Sigmoid colon (tissue), 7 donors: ENCODE data around the gene ACTR8. TPM values are rescaled to one million over a fixed set of nuclear protein-coding genes. Genes with fewer than 3 reads are reported as not detected.

ENCODE experiments used
- DNase-seq: peaks from one replicate; pipeline ENCODE4 v3.0.0-alpha.2; 2019
- H3K27ac ChIP-seq, 4 donors: fragments of 200-600 bp; sonication (generic); one replicate each; pipeline ENCODE4 v1.5.1; 2016 to 2019; ENCODE audit warnings: mild to moderate bottlenecking in 1 of 4
- H3K27me3 ChIP-seq, 3 donors: fragments of 200-600 bp; sonication (generic); one replicate each; pipeline ENCODE4 v1.5.1; 2019; ENCODE audit warnings: mild to moderate bottlenecking in 1 of 3
- H3K36me3 ChIP-seq, 4 donors: fragments of 200-600 bp; sonication (generic); one replicate each; pipeline ENCODE4 v1.5.1; 2016 to 2019
- H3K4me1 ChIP-seq, 4 donors: fragments of 200-600 bp; sonication (generic); one replicate each; pipeline ENCODE4 v1.5.1; 2017 to 2019
- H3K4me3 ChIP-seq, 4 donors: fragments of 200-600 bp; sonication (generic); one replicate each; pipeline ENCODE4 v1.5.1; 2017 to 2019; ENCODE audit warnings: mild to moderate bottlenecking in 2 of 4, moderate library complexity in 1 of 4
- H3K9me3 ChIP-seq, 4 donors: fragments of 200-600 bp in 3 of 4; sonication (generic) in 3 of 4; one replicate each; pipeline versions ENCODE4 v1.5.1 to v1.6.1; 2013 to 2019
- CTCF ChIP-seq, 4 experiments: fragments of 450-650 bp in 3 of 4; fragments of 200-600 bp in 1 of 4; IDR thresholded peaks; one replicate each; pipeline ENCODE4 v1.5.1; 2016 to 2019; ENCODE audit warnings: antibody characterized with exemption in 4 of 4, mild to moderate bottlenecking in 3 of 4, moderate library complexity in 2 of 4
- EP300 ChIP-seq, 4 donors: sonication (generic); formaldehyde crosslinking; IDR thresholded peaks; one replicate each; pipeline ENCODE4 v1.6.1; 2017; ENCODE audit warnings: antibody characterized with exemption in 4 of 4
- POLR2A ChIP-seq, 2 donors: fragments of 450-650 bp; IDR thresholded peaks; one replicate each; pipeline ENCODE4 v1.6.1; 2016; ENCODE audit warnings: antibody characterized with exemption in 2 of 2, mild to moderate bottlenecking in 2 of 2, moderate library complexity in 2 of 2
- POLR2AphosphoS5 ChIP-seq, 4 donors: sonication (generic); formaldehyde crosslinking; IDR thresholded peaks; one replicate each; pipeline ENCODE4 v1.6.1; 2017; ENCODE audit warnings: antibody characterized with exemption in 4 of 4
- WGBS, 2 donors: extraction: QIAGEN DNeasy Blood & Tissue Kit; methylation state at CpG; one replicate each; pipeline ENCODE4 v1.1.7; 2013; 5-methylcytosine and 5-hydroxymethylcytosine counted together
- intact Hi-C: fragments of 100-400 bp; cut with DNase I; formaldehyde crosslinking; loops from one replicate; pipeline ENCODE4 v1.15.1; 2023
- polyA plus RNA-seq, 3 donors: library from polyadenylated mRNA; stranded (reverse); fragments of 200-250 nt; gene quantifications; one replicate each; pipeline ENCODE4 v1.2.3, GENCODE V29; 2013
- total RNA-seq, 4 donors: library from RNA; depleted of rRNA; stranded (reverse); fragments of >200 nt; gene quantifications; one replicate each; pipeline ENCODE4 v1.1.0, GENCODE V29; 2016
- donor health status: healthy with polysubstance abuse.
- donor health status: Bipolar disorder and iron deficiency.
- donor health status: healthy.

Gene ACTR8
- total and polyA plus RNA-seq, 7 donors, result 9.0 to 30.7 (median 18.5) TPM

GRCh38 chr3:53823026-53823955, 58.7 kb downstream of the ACTR8 start:
- no peaks in the 10 kb centered on the region for H3K27me3 ChIP-seq
- DNase-seq, result peak; percentile 47
- TF ChIP-seq POLR2A (IDR thresholded peaks at IDR 0.05) (no peak), EP300 (IDR thresholded peaks at IDR 0.05) (no peak), POLR2AphosphoS5 (IDR thresholded peaks at IDR 0.05) (no peak), CTCF (IDR thresholded peaks at IDR 0.05) (no peak)
- no peaks in the 10 kb centered on the region for H3K4me1 ChIP-seq
- H3K27ac ChIP-seq, result no peak overlapping the region
- H3K4me3 ChIP-seq, result no peak overlapping the region
- H3K9me3 ChIP-seq, result no peaks in the 10 kb centered on the region
- intact Hi-C loops, result no loop called here
- no peaks in the 10 kb centered on the region for H3K36me3 ChIP-seq
- 96% methylated on average over 67 of the region's 67 CpGs for WGBS, 2 donors

GRCh38 chr3:53822331-53822741, 59.6 kb downstream of the ACTR8 start:
- H3K27me3 ChIP-seq, result no peaks in the 10 kb centered on the region
- no peak for TF ChIP-seq EP300 (IDR thresholded peaks at IDR 0.05)
- TF ChIP-seq CTCF (IDR thresholded peaks at IDR 0.05), result no peak
- no peak for TF ChIP-seq POLR2A (IDR thresholded peaks at IDR 0.05)
- TF ChIP-seq POLR2AphosphoS5 (IDR thresholded peaks at IDR 0.05), result no peak
- no peaks in the 10 kb centered on the region for H3K9me3 ChIP-seq
- H3K4me3 ChIP-seq, result no peak overlapping the region
- no peak overlapping the region for H3K27ac ChIP-seq
- 79 to 88% methylated on average over 14 of the region's 14 CpGs for WGBS, 2 donors
- intact Hi-C loops, result no loop called here
- peak; percentile 41 for DNase-seq
- no peaks in the 10 kb centered on the region for H3K4me1 ChIP-seq
- no peaks in the 10 kb centered on the region for H3K36me3 ChIP-seq

GRCh38 chr3:53821631-53822121, 60.3 kb downstream of the ACTR8 start:
- DNase-seq, result peak; percentile 44
- intact Hi-C loops, result no loop called here
- Histone ChIP-seq H3K36me3 (no peaks in the 10 kb centered on the region), H3K4me3 (no peak overlapping the region), H3K27ac (no peak overlapping the region), H3K4me1 (no peaks in the 10 kb centered on the region), H3K27me3 (no peaks in the 10 kb centered on the region), H3K9me3 (no peaks in the 10 kb centered on the region)
- TF ChIP-seq POLR2AphosphoS5 (IDR thresholded peaks at IDR 0.05), result no peak
- TF ChIP-seq POLR2A (IDR thresholded peaks at IDR 0.05), result no peak
- WGBS, 2 donors, result 31 to 61% methylated on average over 5 of the region's 5 CpGs

GRCh38 chr3:53820756-53821580, 61.0 kb downstream of the ACTR8 start:
- H3K4me3 ChIP-seq, result no peak overlapping the region
- 85 to 86% methylated on average over 21 of the region's 21 CpGs for WGBS, 2 donors
- no peaks in the 10 kb centered on the region for H3K9me3 ChIP-seq
- peak; percentile 50 for DNase-seq
- H3K4me1 ChIP-seq, result no peaks in the 10 kb centered on the region
- H3K27me3 ChIP-seq, result no peaks in the 10 kb centered on the region
- intact Hi-C loops, result no loop called here
- H3K27ac ChIP-seq, result no peak overlapping the region
- no peaks in the 10 kb centered on the region for H3K36me3 ChIP-seq
- TF ChIP-seq CTCF (IDR thresholded peaks at IDR 0.05) (no peak), POLR2AphosphoS5 (IDR thresholded peaks at IDR 0.05) (no peak), EP300 (IDR thresholded peaks at IDR 0.05) (no peak), POLR2A (IDR thresholded peaks at IDR 0.05) (no peak)

- Histone ChIP-seq H3K9me3 (no peaks in the 10 kb centered on the region), H3K27me3 (no peaks in the 10 kb centered on the region), H3K4me3 (no peak overlapping the region), H3K27ac (no peak overlapping the region), H3K36me3 (no peaks in the 10 kb centered on the region), H3K4me1 (no peaks in the 10 kb centered on the region)
- intact Hi-C loops, result no loop called here
- peak; percentile 32 for DNase-seq
- WGBS, 2 donors, result 91 to 93% methylated on average over 5 of the region's 5 CpGs
- TF ChIP-seq POLR2AphosphoS5 (IDR thresholded peaks at IDR 0.05) (no peak), POLR2A (IDR thresholded peaks at IDR 0.05) (no peak)
These were observed 61.9 kb downstream of the ACTR8 start for GRCh38 chr3:53820084-53820483.
